Activated T-helper 2 cell treated with anti-CD3 and anti-CD28 coated beads, Interferon-gamma antibody, Interleukin-2, Interleukin-4, amounts not matched to agents 10 μg/mL and 5 μg/mL and 100 μg/mL, durations not matched to agents 14 hours and 24 hours and 36 hours (primary cell): ENCODE measurements around the gene HELQ. TPM values are rescaled to one million over a fixed set of nuclear protein-coding genes. Genes with fewer than 3 reads are reported as not detected.
"Not testable (repeated sequence)": the region's sequence is repeated elsewhere in the genome, so short reads cannot be mapped to it uniquely, and the experiment has no call there.

Experiments used
- DNase-seq: peaks from one replicate; pipeline ENCODE4 v3.0.0; 2021; ENCODE audit warnings: low spot score
- H3K27ac Mint-ChIP-seq: one replicate; pipeline ENCODE4 v1.8.0; 2021; ENCODE audit warnings: mixed read lengths
- H3K27me3 Mint-ChIP-seq: one replicate; pipeline ENCODE4 v1.8.0; 2021; ENCODE audit warnings: low read depth, mixed read lengths
- H3K36me3 Mint-ChIP-seq: one replicate; pipeline ENCODE4 v1.8.0; 2021; ENCODE audit warnings: low read depth, mixed read lengths
- H3K4me1 Mint-ChIP-seq: one replicate; pipeline ENCODE4 v1.8.0; 2021; ENCODE audit warnings: low read depth, mixed read lengths
- H3K4me3 Mint-ChIP-seq: one replicate; pipeline ENCODE4 v1.8.0; 2021; ENCODE audit warnings: low read depth, mild to moderate bottlenecking, moderate library complexity, mixed read lengths
- H3K9me3 Mint-ChIP-seq: one replicate; pipeline ENCODE4 v1.8.0; 2021; ENCODE audit warnings: mixed read lengths
- intact Hi-C: fragments of 100-400 bp; cut with micrococcal nuclease; formaldehyde crosslinking; loops from one replicate; pipeline ENCODE4 v1.15.1; 2023
- total RNA-seq: library from RNA; stranded (reverse); gene quantifications from 2 replicates; pipeline ENCODE4 v1.2.3, GENCODE V29; 2022

HELQ gene
- total RNA-seq, 1 donor from 2014 or later: 11.0 TPM

DNA sequence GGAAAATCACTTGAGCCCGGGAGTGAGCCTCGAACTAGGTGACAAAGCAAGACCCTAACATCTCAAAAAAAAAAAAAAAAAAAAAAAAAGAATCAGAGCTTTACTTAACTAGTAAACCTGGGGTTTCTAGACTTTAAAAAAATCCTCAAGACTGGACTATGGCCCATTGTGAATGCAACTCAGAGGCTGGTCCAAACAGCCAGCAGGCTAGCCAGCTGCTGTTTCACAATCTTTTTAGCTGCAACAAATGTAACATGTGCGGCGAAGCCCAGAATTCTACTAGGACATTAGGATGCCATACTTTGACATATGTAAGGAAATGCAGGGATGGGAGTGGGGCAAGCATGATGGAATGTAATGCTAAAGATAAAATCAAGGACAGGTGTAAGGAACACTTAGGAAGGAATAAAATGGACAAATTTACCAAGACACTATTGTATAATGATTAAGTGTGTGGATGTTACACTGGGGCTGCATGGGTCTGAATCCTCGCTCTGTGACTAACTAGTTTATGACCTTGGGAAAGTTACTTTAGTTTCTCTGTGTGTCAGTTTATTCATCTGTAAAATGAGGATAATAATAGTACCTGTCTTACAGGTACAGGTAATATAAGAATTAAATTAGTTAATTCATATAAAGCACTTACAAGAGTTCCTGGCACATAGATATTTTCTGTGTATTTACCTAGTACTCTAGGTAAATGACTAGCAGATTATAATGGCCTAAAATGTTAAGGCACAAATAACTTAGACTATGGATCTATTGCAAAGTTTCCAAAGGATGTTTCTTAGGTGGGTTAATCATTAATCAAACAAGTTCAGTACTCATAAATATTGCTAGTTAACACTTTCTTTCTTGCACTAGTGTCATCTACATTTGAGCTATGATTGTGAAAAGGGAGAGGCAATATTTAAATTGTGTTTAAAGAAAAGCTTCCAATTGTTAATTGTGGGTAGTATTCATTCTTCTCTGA, 49.5 kb downstream of the HELQ start:
- H3K9me3 Mint-ChIP-seq: no peaks in the 10 kb centered on the region
- no peaks in the 10 kb centered on the region for H3K27me3 Mint-ChIP-seq
- peaks cover 16% of the 10 kb centered on the region for H3K36me3 Mint-ChIP-seq
- H3K4me1 Mint-ChIP-seq: peaks cover 4% of the 10 kb centered on the region
- no peak overlapping the region for H3K27ac Mint-ChIP-seq
- no peak for DNase-seq
- intact Hi-C loops: no loop called here
- no peak overlapping the region for H3K4me3 Mint-ChIP-seq

- H3K36me3 Mint-ChIP-seq, H3K9me3 Mint-ChIP-seq, H3K4me1 Mint-ChIP-seq, H3K27ac Mint-ChIP-seq, intact Hi-C loops, H3K27me3 Mint-ChIP-seq, DNase-seq, H3K4me3 Mint-ChIP-seq: not testable (repeated sequence)
Observed at GRCh38 chr4:83398158-83398557, 57.5 kb downstream of the HELQ start.

DNA sequence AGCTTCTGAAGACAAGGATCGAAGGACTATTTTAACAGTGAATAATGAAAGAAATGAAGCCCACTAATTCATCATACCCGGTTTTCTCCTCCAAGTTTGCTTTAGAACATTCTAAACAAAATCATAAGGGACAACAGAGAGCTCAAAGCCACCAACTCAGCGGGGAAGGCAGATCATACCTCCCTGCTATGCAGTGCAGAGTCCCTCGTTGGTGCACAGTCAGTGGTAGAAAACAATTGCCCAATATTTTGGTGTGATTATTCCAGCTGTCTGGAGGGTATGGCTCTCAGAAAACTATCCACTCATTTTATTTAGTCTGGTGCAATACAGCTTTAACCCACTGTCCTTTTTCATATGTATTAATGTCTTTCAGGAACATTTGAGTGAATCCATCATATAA, 61.7 kb downstream of the HELQ start:
- Mint-ChIP-seq H3K36me3 (no peaks in the 10 kb centered on the region), H3K27me3 (peaks cover 8% of the 10 kb centered on the region)

DNA sequence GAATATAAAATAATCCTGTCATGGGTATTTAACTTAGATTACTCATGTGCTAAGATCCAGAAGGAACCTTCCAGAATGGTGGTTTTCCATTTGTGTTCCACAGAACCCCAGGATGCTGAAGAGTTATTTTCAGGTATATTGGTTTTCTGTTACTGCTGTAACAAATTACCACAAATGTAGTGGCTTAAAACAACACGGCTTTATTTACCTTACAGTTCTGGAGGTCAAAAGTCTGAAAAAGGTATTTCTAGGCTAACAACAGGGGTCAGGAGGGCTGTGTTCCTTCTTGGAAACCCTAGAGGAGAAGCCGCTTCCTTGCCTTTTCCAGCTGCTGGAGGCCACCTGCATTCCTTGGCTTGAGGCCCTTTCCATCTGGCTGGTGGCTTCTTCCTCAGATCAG, 63.1 kb downstream of the HELQ start:
- no peak for DNase-seq
- peaks cover 8% of the 10 kb centered on the region for H3K27me3 Mint-ChIP-seq
- no peaks in the 10 kb centered on the region for H3K36me3 Mint-ChIP-seq
- no peak overlapping the region for H3K27ac Mint-ChIP-seq
- intact Hi-C loops: no loop called here
- no peaks in the 10 kb centered on the region for H3K9me3 Mint-ChIP-seq
- H3K4me1 Mint-ChIP-seq: peaks cover 5% of the 10 kb centered on the region
- H3K4me3 Mint-ChIP-seq: no peak overlapping the region

More for the DNA sequence above, 61.7 kb downstream of the HELQ start:
- no peaks in the 10 kb centered on the region for H3K4me1 Mint-ChIP-seq
- no peak overlapping the region for H3K4me3 Mint-ChIP-seq
- H3K9me3 Mint-ChIP-seq: no peaks in the 10 kb centered on the region
- no peak for DNase-seq
- intact Hi-C loops: no loop called here
- no peak overlapping the region for H3K27ac Mint-ChIP-seq

- no peak overlapping the region for H3K27ac Mint-ChIP-seq
- intact Hi-C loops: no loop called here
- no peaks in the 10 kb centered on the region for H3K9me3 Mint-ChIP-seq
- no peaks in the 10 kb centered on the region for H3K36me3 Mint-ChIP-seq
- H3K4me1 Mint-ChIP-seq: peaks cover 5% of the 10 kb centered on the region
- H3K27me3 Mint-ChIP-seq: peaks cover 8% of the 10 kb centered on the region
- DNase-seq: no peak
- no peak overlapping the region for H3K4me3 Mint-ChIP-seq
Observed at GRCh38 chr4:83390944-83391343, 64.7 kb downstream of the HELQ start.

GRCh38 chr4:83389756-83390505, 65.7 kb downstream of the HELQ start:
- Mint-ChIP-seq H3K36me3 (no peaks in the 10 kb centered on the region), H3K9me3 (no peaks in the 10 kb centered on the region), H3K27ac (no peak overlapping the region), H3K4me3 (no peak overlapping the region), H3K4me1 (peaks cover 5% of the 10 kb centered on the region), H3K27me3 (peaks cover 6% of the 10 kb centered on the region)
- intact Hi-C loops: no loop called here
- DNase-seq: no peak

- H3K9me3 Mint-ChIP-seq: no peaks in the 10 kb centered on the region
- no peaks in the 10 kb centered on the region for H3K36me3 Mint-ChIP-seq
- H3K27ac Mint-ChIP-seq: no peak overlapping the region
- H3K4me1 Mint-ChIP-seq: peaks cover 5% of the 10 kb centered on the region
- no peak for DNase-seq
- H3K4me3 Mint-ChIP-seq: no peak overlapping the region
- intact Hi-C loops: no loop called here
- H3K27me3 Mint-ChIP-seq: peaks cover 5% of the 10 kb centered on the region
Observed at GRCh38 chr4:83389037-83389720, 66.4 kb downstream of the HELQ start.

DNA sequence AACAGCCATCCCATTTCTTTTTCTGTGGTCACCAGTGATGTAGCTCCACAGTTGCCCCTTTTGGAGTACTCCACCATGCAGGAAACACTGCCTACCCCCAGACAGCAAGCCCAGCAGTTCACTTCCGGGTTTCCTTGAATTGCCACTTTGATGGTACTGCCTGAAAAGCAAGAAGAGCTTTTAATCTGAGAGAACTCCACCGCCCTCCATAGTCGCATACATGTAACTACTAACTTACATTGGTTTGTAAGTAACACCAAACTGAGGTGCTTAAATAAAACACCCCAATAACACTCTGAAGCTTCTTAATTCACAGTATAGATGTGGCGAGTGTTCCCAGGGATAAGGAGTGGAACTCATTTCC, 67.3 kb downstream of the HELQ start:
- H3K4me1 Mint-ChIP-seq: peaks cover 5% of the 10 kb centered on the region
- intact Hi-C loops: loop anchor here (1.0 kb wide), 1 partner anchor 26 kb away; no protein-coding TSS in a partner anchor

DNA sequence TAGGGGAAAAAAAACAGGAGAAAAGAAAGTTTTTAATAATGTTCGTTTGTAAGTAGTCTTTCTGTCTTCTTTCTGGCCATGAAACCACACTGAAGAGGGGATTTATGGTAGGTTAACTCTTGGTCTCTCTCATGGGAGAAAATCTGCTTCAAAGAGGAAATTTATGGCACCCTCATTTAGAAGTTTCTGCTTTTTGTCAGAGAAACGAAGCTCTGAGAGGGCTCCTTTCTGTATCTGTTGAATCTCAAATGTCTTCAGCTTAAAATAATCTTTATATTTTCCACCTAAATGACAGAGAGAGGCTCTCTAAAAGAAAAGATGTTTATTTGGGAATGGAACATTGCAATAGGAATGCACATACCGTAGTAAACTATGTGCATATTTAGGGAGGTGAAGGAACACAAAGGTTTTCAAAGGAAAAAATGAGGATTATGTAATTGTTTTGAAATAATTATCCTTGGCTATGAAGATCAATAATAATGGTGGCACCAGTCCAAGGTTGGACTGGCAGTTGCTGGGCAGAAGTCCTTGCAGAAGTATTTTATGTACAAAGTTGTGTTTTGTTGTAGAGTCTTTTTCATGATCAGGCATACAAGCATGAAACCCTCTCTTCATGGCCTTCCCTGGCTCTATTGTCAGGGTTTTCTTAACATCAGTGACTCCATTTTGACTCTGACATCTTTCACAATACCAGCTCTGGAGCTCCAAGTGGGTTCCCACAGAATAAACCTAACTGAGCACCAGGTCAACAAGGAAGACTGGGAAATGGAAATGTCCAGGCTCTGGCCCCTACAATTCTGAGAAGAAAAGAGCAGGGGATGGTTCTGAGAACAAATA, 67.9 kb downstream of the HELQ start:
- peaks cover 5% of the 10 kb centered on the region for H3K4me1 Mint-ChIP-seq
- H3K27me3 Mint-ChIP-seq: peaks cover 5% of the 10 kb centered on the region
- H3K36me3 Mint-ChIP-seq: no peaks in the 10 kb centered on the region
- intact Hi-C loops: loop anchor here (1.0 kb wide), 1 partner anchor 25 kb away; no protein-coding TSS in a partner anchor
- DNase-seq: no peak
- no peak overlapping the region for H3K4me3 Mint-ChIP-seq
- H3K9me3 Mint-ChIP-seq: no peaks in the 10 kb centered on the region
- no peak overlapping the region for H3K27ac Mint-ChIP-seq

More for the DNA sequence above, 67.3 kb downstream of the HELQ start:
- peak; percentile 13 for DNase-seq
- Mint-ChIP-seq H3K9me3 (no peaks in the 10 kb centered on the region), H3K27me3 (peaks cover 5% of the 10 kb centered on the region), H3K4me3 (no peak overlapping the region), H3K27ac (no peak overlapping the region), H3K36me3 (no peaks in the 10 kb centered on the region)

- Mint-ChIP-seq H3K27me3 (peaks cover 5% of the 10 kb centered on the region), H3K4me3 (no peak overlapping the region), H3K9me3 (no peaks in the 10 kb centered on the region), H3K36me3 (no peaks in the 10 kb centered on the region), H3K27ac (no peak overlapping the region), H3K4me1 (peaks cover 7% of the 10 kb centered on the region)
- no peak for DNase-seq
- intact Hi-C loops: no loop called here
Observed at GRCh38 chr4:83387012-83387411, 68.6 kb downstream of the HELQ start.

- Mint-ChIP-seq H3K4me1 (peaks cover 3% of the 10 kb centered on the region), H3K27me3 (no peaks in the 10 kb centered on the region), H3K4me3 (no peak overlapping the region), H3K9me3 (peaks cover 14% of the 10 kb centered on the region), H3K36me3 (no peaks in the 10 kb centered on the region), H3K27ac (no peak overlapping the region)
- intact Hi-C loops: no loop called here
- DNase-seq: no peak
Observed at GRCh38 chr4:83382850-83383249, 72.8 kb downstream of the HELQ start.

- intact Hi-C loops: no loop called here
- Mint-ChIP-seq H3K4me3 (no peak overlapping the region), H3K27me3 (no peaks in the 10 kb centered on the region), H3K9me3 (peaks cover 27% of the 10 kb centered on the region), H3K27ac (no peak overlapping the region), H3K36me3 (peaks cover 2% of the 10 kb centered on the region), H3K4me1 (peaks cover 3% of the 10 kb centered on the region)
- DNase-seq: no peak
Observed at GRCh38 chr4:83381173-83381572, 74.5 kb downstream of the HELQ start.
